PC-9 (cell line): ENCODE data around the gene NTM. TPM values are rescaled to one million over a fixed set of nuclear protein-coding genes. Genes with fewer than 3 reads are reported as not detected.

Source experiments
- BruUV-seq: library from RNA; stranded (reverse); fragments of 400-500 nt; replicated peaks from 2 replicates; lab custom pipeline; 2021; lab: Mats Ljungman, UMichigan
- CTCF ChIA-PET: fragments of 300-600 bp; sonication (Branson Sonifier 250); formaldehyde crosslinking; loops from one replicate; lab custom pipeline; 2022; ENCODE audit warnings: antibody characterized with exemption; lab: Charles Lee
- POLR2A ChIA-PET: fragments of 300-600 bp; sonication (Branson Sonifier 250); formaldehyde crosslinking; loops from one replicate; lab custom pipeline; 2022; ENCODE audit warnings: antibody characterized with exemption; ENCODE audit not compliant: unreplicated experiment; lab: Charles Lee
- DNase-seq, 2 experiments: peaks; one replicate each; pipeline versions ENCODE4 v3.0.0 to v3.0.0-alpha.2; 2015 to 2022; ENCODE audit warnings: mixed read lengths in 1 of 2
- H2AFZ ChIP-seq: fragments of 200-600 bp; sonication (generic); 2 replicates; pipeline ENCODE4 v1.8.1; 2017; ENCODE audit warnings: antibody characterized with exemption
- H3F3A ChIP-seq: fragments of 200-600 bp; sonication (generic); 2 replicates; pipeline ENCODE4 v1.8.1; 2017; ENCODE audit warnings: antibody characterized with exemption, mild to moderate bottlenecking, low read depth; ENCODE audit not compliant: insufficient read depth
- H3K27ac ChIP-seq: fragments of 200-600 bp; sonication (generic); 2 replicates; pipeline ENCODE4 v1.6.1; 2016; ENCODE audit warnings: mixed run types
- H3K27me3 ChIP-seq: fragments of 200-600 bp; sonication (generic); 2 replicates; pipeline ENCODE4 v1.6.1; 2016; ENCODE audit warnings: low read depth, mixed run types; ENCODE audit not compliant: insufficient read depth
- H3K36me3 ChIP-seq: fragments of 200-600 bp; sonication (generic); 2 replicates; pipeline ENCODE4 v1.6.1; 2016; ENCODE audit warnings: low read depth, mixed run types
- H3K4me1 ChIP-seq: fragments of 200-600 bp; sonication (generic); replicated peaks from 2 replicates; pipeline ENCODE4 v1.6.1; 2016; ENCODE audit warnings: mixed run types; ENCODE audit not compliant: insufficient read depth
- H3K4me2 ChIP-seq: fragments of 200-600 bp; sonication (generic); 2 replicates; pipeline ENCODE4 v1.6.1; 2017; ENCODE audit warnings: mixed run types
- H3K4me3 ChIP-seq: fragments of 200-600 bp; sonication (generic); 2 replicates; pipeline ENCODE4 v1.6.1; 2016; ENCODE audit warnings: mixed run types
- H3K79me2 ChIP-seq: fragments of 200-600 bp; sonication (generic); 2 replicates; pipeline ENCODE4 v1.6.1; 2017; ENCODE audit warnings: low read depth, mixed run types
- H3K9me2 ChIP-seq: fragments of 200-600 bp; sonication (generic); 2 replicates; pipeline ENCODE4 v1.8.1; 2017; ENCODE audit warnings: mild to moderate bottlenecking; ENCODE audit not compliant: insufficient read depth
- H3K9me3 ChIP-seq: fragments of 200-600 bp; sonication (generic); 2 replicates; pipeline ENCODE4 v1.8.1; 2016; ENCODE audit warnings: low read depth; ENCODE audit not compliant: insufficient read depth
- H4K20me1 ChIP-seq: fragments of 200-600 bp; sonication (generic); 2 replicates; pipeline ENCODE4 v1.8.1; 2017; ENCODE audit not compliant: insufficient read depth
- CTCF ChIP-seq: fragments of 200-600 bp; sonication (generic); conservative IDR thresholded peaks from 2 replicates; pipeline ENCODE4 v1.6.1; 2017; ENCODE audit warnings: mixed run types, antibody characterized with exemption, mild to moderate bottlenecking, moderate library complexity
- EZH2 ChIP-seq: fragments of 200-600 bp; sonication (generic); IDR thresholded peaks from 2 replicates; pipeline ENCODE4 v1.8.0; 2017; ENCODE audit warnings: antibody characterized with exemption, low read depth
- intact Hi-C: fragments of 100-400 bp; cut with micrococcal nuclease; formaldehyde crosslinking; loops from one replicate; pipeline ENCODE4 v1.10.0; 2022; ENCODE audit not compliant: unreplicated experiment
- total RNA-seq: library from RNA; stranded (reverse); gene quantifications from 2 replicates; pipeline ENCODE4 v1.2.3, GENCODE V29; 2021

The NTM gene
- total RNA-seq, 1 experiment from 2014 or later, result not detected

DNA sequence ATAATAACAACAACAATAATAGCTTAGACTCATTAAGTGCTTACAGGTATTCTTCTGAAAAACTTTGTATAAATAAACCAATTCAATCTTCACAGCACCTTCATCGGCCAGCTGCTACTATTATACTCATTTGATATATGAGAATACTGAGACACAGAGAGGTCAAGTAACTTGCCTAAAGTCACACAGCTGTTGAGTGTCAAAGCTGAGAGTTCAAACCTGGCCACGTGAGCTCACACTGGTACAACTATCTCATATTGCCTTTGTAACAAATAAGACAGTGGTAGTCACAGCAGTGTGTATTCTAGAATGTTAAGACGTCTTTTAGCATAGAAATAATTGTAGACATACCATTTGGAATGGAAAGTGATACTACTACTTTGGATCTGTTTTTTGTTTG is 268.5 kb downstream of the NTM start:
- peaks cover 65% of the 10 kb centered on the region for H3K27me3 ChIP-seq
- CTCF ChIA-PET, result no interaction called here

DNA sequence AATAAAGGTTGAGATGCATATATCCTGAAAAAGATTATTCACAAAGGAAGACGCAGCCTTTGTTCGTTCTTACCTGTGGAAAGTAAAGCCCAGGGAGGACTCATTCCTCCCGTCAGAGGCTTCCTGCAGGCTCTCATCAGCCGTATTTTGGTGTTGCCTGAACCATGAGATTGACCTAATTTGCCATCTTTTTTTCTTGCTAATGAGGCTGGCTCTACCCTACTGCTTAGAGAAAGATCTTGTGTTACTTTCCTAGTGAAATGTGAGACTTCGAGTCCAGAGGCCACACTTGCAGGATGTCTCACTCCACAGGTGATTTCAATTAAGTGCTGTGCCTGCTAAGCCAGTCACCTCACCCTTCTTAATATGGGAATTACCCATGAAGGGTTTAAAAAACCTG is 269.9 kb downstream of the NTM start:
- no peaks in the 10 kb centered on the region for H4K20me1 ChIP-seq
- TF ChIP-seq CTCF, result no peak
- no peak for TF ChIP-seq EZH2
- no peak overlapping the region for H3K4me3 ChIP-seq
- peaks cover 76% of the 10 kb centered on the region for H3K27me3 ChIP-seq
- no peaks in the 10 kb centered on the region for H3K79me2 ChIP-seq
- H3K27ac ChIP-seq, result no peak overlapping the region
- POLR2A ChIA-PET, result no interaction called here
- no peak overlapping the region for H2AFZ ChIP-seq
- DNase-seq, result no peak
- H3K9me2 ChIP-seq, result no peaks in the 10 kb centered on the region
- H3K4me1 ChIP-seq, result no peaks in the 10 kb centered on the region
- H3F3A ChIP-seq, result no peaks in the 10 kb centered on the region
- H3K4me2 ChIP-seq, result no peak overlapping the region
- no peaks in the 10 kb centered on the region for H3K36me3 ChIP-seq
- CTCF ChIA-PET, result no interaction called here
- intact Hi-C loops, result no loop called here
- BruUV-seq, result no TSS peak
- H3K9me3 ChIP-seq, result no peaks in the 10 kb centered on the region

More for the DNA sequence above, 268.5 kb downstream of the NTM start:
- POLR2A ChIA-PET, result no interaction called here
- Histone ChIP-seq H3K4me3 (no peak overlapping the region), H3K4me2 (no peak overlapping the region), H3K9me3 (no peaks in the 10 kb centered on the region), H3K36me3 (no peaks in the 10 kb centered on the region), H4K20me1 (no peaks in the 10 kb centered on the region), H3K4me1 (no peaks in the 10 kb centered on the region), H3K27ac (no peak overlapping the region), H3K79me2 (no peaks in the 10 kb centered on the region), H2AFZ (no peak overlapping the region), H3K9me2 (no peaks in the 10 kb centered on the region), H3F3A (no peaks in the 10 kb centered on the region)
- no peak for DNase-seq
- BruUV-seq, result no TSS peak
- TF ChIP-seq EZH2 (no peak), CTCF (no peak)
- intact Hi-C loops, result no loop called here

GRCh38 chr11:131642756-131643531 is 272.5 kb downstream of the NTM start:
- H3K36me3 ChIP-seq, result no peaks in the 10 kb centered on the region
- no peak for TF ChIP-seq EZH2
- TF ChIP-seq CTCF, result no peak
- CTCF ChIA-PET, result no interaction called here
- no peak overlapping the region for H3K4me2 ChIP-seq
- no peaks in the 10 kb centered on the region for H3K4me1 ChIP-seq
- no peaks in the 10 kb centered on the region for H3K79me2 ChIP-seq
- no peaks in the 10 kb centered on the region for H3K9me3 ChIP-seq
- H3K27me3 ChIP-seq, result peaks cover 81% of the 10 kb centered on the region
- intact Hi-C loops, result no loop called here
- H3K4me3 ChIP-seq, result no peak overlapping the region
- no peak for DNase-seq
- POLR2A ChIA-PET, result no interaction called here
- no peaks in the 10 kb centered on the region for H4K20me1 ChIP-seq
- H3K27ac ChIP-seq, result no peak overlapping the region
- BruUV-seq, result no TSS peak
- no peak overlapping the region for H2AFZ ChIP-seq
- no peaks in the 10 kb centered on the region for H3K9me2 ChIP-seq
- no peaks in the 10 kb centered on the region for H3F3A ChIP-seq
